ENCODE data around the gene CDC42BPA.

The CDC42BPA gene

GRCh38 chr1:227349967-227350366 is 31.7 kb upstream of the CDC42BPA start:
- TF ChIP-seq PATZ1 (CRISPR knock-in tag; IDR thresholded peaks at IDR 0.05; ENCODE audit: borderline replicate concordance), result no peak
- no peak for TF ChIP-seq ISL1 (CRISPR knock-in tag; IDR thresholded peaks at IDR 0.05)
- TF ChIP-seq TOX (CRISPR knock-in tag; IDR thresholded peaks at IDR 0.05; ENCODE audit: borderline replicate concordance), result no peak
- no peak for TF ChIP-seq ESRRG (CRISPR knock-in tag; IDR thresholded peaks at IDR 0.05)
- no peak for TF ChIP-seq ZNF8 (CRISPR knock-in tag; IDR thresholded peaks at IDR 0.05)
- TF ChIP-seq BACH2 (CRISPR knock-in tag; IDR thresholded peaks at IDR 0.05; ENCODE audit: borderline replicate concordance), result no peak
- no peak for TF ChIP-seq OSR1 (CRISPR knock-in tag; IDR thresholded peaks at IDR 0.05)
- no peak for ATAC-seq

GRCh38 chr1:227343727-227344551 is 25.6 kb upstream of the CDC42BPA start:
- TF ChIP-seq ZNF70 (CRISPR knock-in tag; IDR thresholded peaks at IDR 0.05), result no peak
- TF ChIP-seq TOX (CRISPR knock-in tag; IDR thresholded peaks at IDR 0.05; ENCODE audit: borderline replicate concordance), result 0 out of 2 replicates have a peak, but pooled peaks have one; percentile 3
- no peak for TF ChIP-seq ISL1 (CRISPR knock-in tag; IDR thresholded peaks at IDR 0.05)
- no peak for TF ChIP-seq TCF4 (CRISPR knock-in tag; IDR thresholded peaks at IDR 0.05; ENCODE audit: borderline replicate concordance)
- ATAC-seq, result peak; percentile 93

- ATAC-seq, result peak; percentile 70
- no peak for TF ChIP-seq CSDC2 (CRISPR knock-in tag; IDR thresholded peaks at IDR 0.05)
- TF ChIP-seq TSHZ2 (CRISPR knock-in tag; IDR thresholded peaks at IDR 0.05), result no peak
- no peak for TF ChIP-seq OSR1 (CRISPR knock-in tag; IDR thresholded peaks at IDR 0.05)
- no peak for TF ChIP-seq ZNF565 (CRISPR knock-in tag; conservative IDR thresholded peaks at IDR 0.05; ENCODE audit: low read depth)
- TF ChIP-seq ZNF8 (CRISPR knock-in tag; IDR thresholded peaks at IDR 0.05), result no peak
- TF ChIP-seq ISL1 (CRISPR knock-in tag; IDR thresholded peaks at IDR 0.05), result no peak
- TF ChIP-seq PPARA (CRISPR knock-in tag; IDR thresholded peaks at IDR 0.05; ENCODE audit: borderline replicate concordance), result no peak
- TF ChIP-seq ZFP30 (CRISPR knock-in tag; IDR thresholded peaks at IDR 0.05), result no peak
- no peak for TF ChIP-seq ZC3H10 (CRISPR knock-in tag; IDR thresholded peaks at IDR 0.05)
Measured at GRCh38 chr1:227343206-227343605, 24.9 kb upstream of the CDC42BPA start.

GRCh38 chr1:227342075-227342829 is 24.0 kb upstream of the CDC42BPA start:
- ATAC-seq, result no peak
- TF ChIP-seq ZNF70 (CRISPR knock-in tag; IDR thresholded peaks at IDR 0.05), result no peak
- TF ChIP-seq ESRRG (CRISPR knock-in tag; IDR thresholded peaks at IDR 0.05), result no peak
- TF ChIP-seq PATZ1 (CRISPR knock-in tag; IDR thresholded peaks at IDR 0.05; ENCODE audit: borderline replicate concordance), result no peak
- no peak for TF ChIP-seq ZFP3 (CRISPR knock-in tag; IDR thresholded peaks at IDR 0.05)
- no peak for TF ChIP-seq RARB (CRISPR knock-in tag; IDR thresholded peaks at IDR 0.05)
- TF ChIP-seq POU6F1 (CRISPR knock-in tag; IDR thresholded peaks at IDR 0.05; ENCODE audit: borderline replicate concordance, low read depth), result no peak
- TF ChIP-seq BACH2 (CRISPR knock-in tag; IDR thresholded peaks at IDR 0.05; ENCODE audit: borderline replicate concordance), result no peak
- TF ChIP-seq TOX (CRISPR knock-in tag; IDR thresholded peaks at IDR 0.05; ENCODE audit: borderline replicate concordance), result no peak
- no peak for TF ChIP-seq ISL1 (CRISPR knock-in tag; IDR thresholded peaks at IDR 0.05)
- no peak for TF ChIP-seq SNAI2 (CRISPR knock-in tag; IDR thresholded peaks at IDR 0.05)
- TF ChIP-seq OSR1 (CRISPR knock-in tag; IDR thresholded peaks at IDR 0.05), result no peak
- no peak for TF ChIP-seq GLIS3 (CRISPR knock-in tag; IDR thresholded peaks at IDR 0.05)
- TF ChIP-seq CSDC2 (CRISPR knock-in tag; IDR thresholded peaks at IDR 0.05), result no peak
- TF ChIP-seq ZNF8 (CRISPR knock-in tag; IDR thresholded peaks at IDR 0.05), result no peak
- TF ChIP-seq ZFP30 (CRISPR knock-in tag; IDR thresholded peaks at IDR 0.05), result no peak
- no peak for TF ChIP-seq TSHZ2 (CRISPR knock-in tag; IDR thresholded peaks at IDR 0.05)
- TF ChIP-seq ZNF565 (CRISPR knock-in tag; conservative IDR thresholded peaks at IDR 0.05; ENCODE audit: low read depth), result no peak
